Measurements from ENCODE around the gene BEST3.

- no peak for TF ChIP-seq SP1 (IDR thresholded peaks at IDR 0.05; ENCODE audit: low read depth)
- no peak for TF ChIP-seq RAD21 (IDR thresholded peaks at IDR 0.05; ENCODE audit: low read depth)
- TF ChIP-seq CTCF (IDR thresholded peaks at IDR 0.05 in 2 of 3, conservative IDR thresholded peaks at IDR 0.05 in 1 of 3; ENCODE audit: borderline replicate concordance in 1 of 3, insufficient read depth in 1 of 3, low read depth in 2 of 3, low read length in 2 of 3): no peak
- TF ChIP-seq POLR2AphosphoS5 (IDR thresholded peaks at IDR 0.05; ENCODE audit: low read depth, low read length): no peak
Measured at GRCh38 chr12:69688021-69688420, 11.1 kb downstream of the BEST3 start.
